K562 (cell line): ENCODE data around the gene GPR27. TPM values are rescaled to one million over a fixed set of nuclear protein-coding genes. Genes with fewer than 3 reads are reported as not detected.

ENCODE experiments used
- ATAC-seq: fragments of 200-7000 bp; cut with Tn5 transposase; 3 replicates; pipeline ENCODE4 v1.9.1; 2020; ENCODE audit warnings: moderate library complexity
- BruUV-seq: library from RNA; stranded (reverse); fragments of 400-500 nt; replicated peaks from 2 replicates; lab custom pipeline; 2021; lab: Mats Ljungman, UMichigan
- CTCF ChIA-PET: fragments of 300-600 bp; formaldehyde crosslinking; extraction: SDS; loops from one replicate; lab custom pipeline; 2021; ENCODE audit warnings: low intra/inter-chr PET ratio; lab: Yijun Ruan, JAX
- POLR2A ChIA-PET: fragments of 300-600, 350-650 bp; sonication (Branson Sonifier 250); formaldehyde crosslinking; extraction: SDS; loops from one replicate; lab custom pipeline; 2021; ENCODE audit warnings: antibody characterized with exemption, inconsistent platforms; lab: Yijun Ruan, JAX
- DNase-seq, 4 experiments: peaks; one replicate each; pipeline versions ENCODE4 v3.0.0 to v3.0.0-alpha.2; 2011 to 2018; ENCODE audit warnings: low spot score in 3 of 4, mixed read lengths in 3 of 4; ENCODE audit errors: extremely low read depth in 1 of 4
- FAIRE-seq: peaks from 2 replicates; lab custom pipeline; 2011; peaks lifted over from hg19 to GRCh38; lab: Jason Lieb, UNC
- H2AFZ ChIP-seq: 2 replicates; pipeline ENCODE4 v1.6.0; 2011; ENCODE audit warnings: low read depth, low read length, control low read depth, inconsistent platforms
- H3K27ac ChIP-seq: fragments of 200-600 bp; 3 replicates; pipeline ENCODE4 v1.8.0; 2011; ENCODE audit warnings: low read depth, mild to moderate bottlenecking, control low read depth, inconsistent platforms, low read length, moderate library complexity, mixed read lengths; ENCODE audit errors: extremely low read depth
- H3K27me3 ChIP-seq, 2 experiments: fragments of 300-600 bp in 1 of 2; 2 replicates in 1 of 2; 3 replicates in 1 of 2; pipeline versions ENCODE4 v1.6.0 to v1.8.0; 2011; ENCODE audit warnings: inconsistent platforms in 2 of 2, low read length in 2 of 2, mild to moderate bottlenecking in 1 of 2, mixed read lengths in 1 of 2, moderate library complexity in 1 of 2; ENCODE audit not compliant: control insufficient read depth in 2 of 2, insufficient read depth in 2 of 2
- H3K36me3 ChIP-seq: fragments of 300-600 bp; 3 replicates; pipeline ENCODE4 v1.8.0; 2011; ENCODE audit warnings: mild to moderate bottlenecking, low read length, inconsistent platforms; ENCODE audit not compliant: control insufficient read depth, insufficient read depth
- H3K4me1 ChIP-seq, 2 experiments: fragments of 200-600 bp in 1 of 2; replicated peaks in 1 of 2; 2 replicates in 1 of 2; 3 replicates in 1 of 2; pipeline versions ENCODE4 v1.5.1 to v1.8.0; 2011; ENCODE audit warnings: inconsistent platforms in 2 of 2, low read length in 2 of 2, mild to moderate bottlenecking in 1 of 2, mixed read lengths in 1 of 2, moderate library complexity in 1 of 2; ENCODE audit not compliant: control insufficient read depth in 2 of 2, insufficient read depth in 2 of 2
- H3K4me2 ChIP-seq: 2 replicates; pipeline ENCODE4 v1.6.1; 2011; ENCODE audit warnings: low read length, control low read depth, inconsistent platforms, mixed read lengths; ENCODE audit not compliant: insufficient read depth
- H3K4me3 ChIP-seq: fragments of 200-600 bp; sonication (generic), shearing (Covaris generic); 2 replicates; pipeline ENCODE4 v1.5.1; 2016; ENCODE audit warnings: control low read depth, inconsistent platforms
- H3K79me2 ChIP-seq: fragments of 200-600 bp; 3 replicates; pipeline ENCODE4 v1.8.0; 2011; ENCODE audit warnings: low read length, inconsistent platforms; ENCODE audit not compliant: control insufficient read depth, insufficient read depth
- H3K9ac ChIP-seq, 2 experiments: 2 replicates each; pipeline versions ENCODE4 v1.6.0 to v1.6.1; 2011; ENCODE audit warnings: low read depth in 2 of 2, low read length in 2 of 2, control low read depth in 1 of 2, inconsistent platforms in 1 of 2, mild to moderate bottlenecking in 1 of 2, mixed read lengths in 1 of 2; ENCODE audit not compliant: insufficient read depth in 1 of 2
- H3K9me1 ChIP-seq: one replicate; pipeline ENCODE4 v1.6.0; 2011; ENCODE audit warnings: inconsistent platforms, mild to moderate bottlenecking, low read length, moderate library complexity; ENCODE audit not compliant: control insufficient read depth, insufficient read depth
- H3K9me3 ChIP-seq: replicated peaks from 2 replicates; pipeline ENCODE4 v1.5.1; 2011; ENCODE audit warnings: low read depth, low read length, inconsistent platforms; ENCODE audit not compliant: control insufficient read depth, insufficient read depth
- H4K20me1 ChIP-seq: replicated peaks from 2 replicates; pipeline ENCODE4 v1.6.1; 2011; ENCODE audit warnings: low read length, inconsistent platforms, mixed read lengths; ENCODE audit not compliant: control insufficient read depth, insufficient read depth
- C11orf30 ChIP-seq: fragments of 450-650 bp; IDR thresholded peaks from 2 replicates; pipeline ENCODE4 v1.6.1; 2016; ENCODE audit warnings: low read depth, mild to moderate bottlenecking
- CBX2 ChIP-seq: fragments of 200-600 bp; sonication (generic); IDR thresholded peaks from one replicate; pipeline ENCODE4 v1.6.1; 2012; ENCODE audit warnings: mild to moderate bottlenecking, low read length, inconsistent platforms; ENCODE audit not compliant: insufficient read depth, poor library complexity, severe bottlenecking
- CBX8 ChIP-seq: fragments of 200-600 bp; sonication (generic); IDR thresholded peaks from 2 replicates; pipeline ENCODE4 v1.6.1; 2012; ENCODE audit warnings: borderline replicate concordance, mixed run types, low read depth, mild to moderate bottlenecking, moderate library complexity, mixed read lengths, low read length, control low read depth, inconsistent platforms; ENCODE audit not compliant: poor library complexity, severe bottlenecking; ENCODE audit errors: extremely low read depth
- FOXA1 ChIP-seq: fragments of 450-650 bp; IDR thresholded peaks from 2 replicates; pipeline ENCODE4 v1.6.1; 2016; ENCODE audit warnings: mild to moderate bottlenecking, borderline replicate concordance
- FOXK2 ChIP-seq, 2 experiments: fragments of 450-650 bp; IDR thresholded peaks in 1 of 2; conservative IDR thresholded peaks in 1 of 2; 2 replicates each; pipeline ENCODE4 v1.6.1; 2016; ENCODE audit warnings: low read depth in 2 of 2, mild to moderate bottlenecking in 1 of 2
- GABPB1 ChIP-seq: sonication (generic); formaldehyde crosslinking; IDR thresholded peaks from 2 replicates; pipeline ENCODE4 v1.8.0; 2022; ENCODE audit warnings: mild to moderate bottlenecking, missing genetic modification reagents
- HLTF ChIP-seq: fragments of 450-650 bp; IDR thresholded peaks from 2 replicates; pipeline ENCODE4 v1.6.1; 2016
- MYBL2 ChIP-seq, 2 experiments: fragments of 450-650 bp in 1 of 2; sonication (generic) in 1 of 2; formaldehyde crosslinking in 1 of 2; IDR thresholded peaks; 2 replicates each; pipeline versions ENCODE4 v1.6.1 to v1.8.1; 2017 to 2022; ENCODE audit warnings: borderline replicate concordance in 1 of 2, inconsistent platforms in 1 of 2, low read depth in 1 of 2, mild to moderate bottlenecking in 1 of 2, missing genetic modification reagents in 1 of 2, moderate library complexity in 1 of 2
- RNF2 ChIP-seq: sonication (generic); IDR thresholded peaks from 2 replicates; pipeline ENCODE4 v1.6.1; 2016
- TARDBP ChIP-seq: fragments of 450-650 bp; IDR thresholded peaks from 2 replicates; pipeline ENCODE4 v1.6.1; 2016
- TFAP4 ChIP-seq: sonication (generic); formaldehyde crosslinking; IDR thresholded peaks from 2 replicates; pipeline ENCODE4 v1.8.0; 2022; ENCODE audit warnings: missing genetic modification reagents, mild to moderate bottlenecking, moderate library complexity, borderline replicate concordance
- ZC3H8 ChIP-seq: fragments of 450-650 bp; IDR thresholded peaks from 2 replicates; pipeline ENCODE4 v1.6.1; 2017
- ZNF253 ChIP-seq: fragments of 250-450 bp; sonication (Bioruptor Pico); conservative IDR thresholded peaks from 2 replicates; pipeline ENCODE4 v1.6.1; 2021; ENCODE audit warnings: mild to moderate bottlenecking
- ZNF316 ChIP-seq: fragments of 450-650 bp; IDR thresholded peaks from 2 replicates; pipeline ENCODE4 v1.6.1; 2016
- WGBS: fragments of 100-300 bp; shearing (Covaris generic); methylation state at CpG from one replicate; pipeline ENCODE4 v1.1.6; 2016; ENCODE audit warnings: low coverage, mixed read lengths; ENCODE audit not compliant: insufficient coverage; ENCODE audit errors: missing lambda C conversion rate; 5-methylcytosine and 5-hydroxymethylcytosine counted together
- in situ Hi-C: fragments of 300-500 bp; cut with MboI; formaldehyde crosslinking; loops from 4 replicates; pipeline ENCODE4 v1.15.0; 2018; ENCODE audit warnings: inconsistent platforms, mixed read lengths
- intact Hi-C: fragments of 100-400 bp; cut with micrococcal nuclease; formaldehyde crosslinking; loops from 2 replicates; pipeline ENCODE4 v1.14.2; 2022
- polyA plus RNA-seq, 8 experiments: library from polyadenylated mRNA; depleted of rRNA in 4 of 8; stranded (reverse) in 5 of 8; unstranded in 3 of 8; fragments of >200 nt; fragmentation: Nextera tagmentation in 2 of 8; fragmentation: Illumina TruSeq in 1 of 8; extraction: Ambion mirVana in 2 of 8; extraction: Trizol in 1 of 8; gene quantifications; 2 replicates each; pipeline versions ENCODE4 v1.2.1 to v1.2.3, GENCODE V29; 2011 to 2014; ENCODE audit warnings: inconsistent platforms in 1 of 8, missing spikeins in 1 of 8
- total RNA-seq, 7 experiments: library from RNA; depleted of rRNA in 6 of 7; stranded (reverse); fragments of >200 nt in 6 of 7; fragmentation: Illumina TruSeq in 2 of 7; extraction: Trizol in 2 of 7; gene quantifications; 2 replicates each; pipeline versions ENCODE4 v1.2.1 to v1.2.3, GENCODE V29; 2011 to 2021; ENCODE audit warnings: low replicate concordance in 1 of 7

Gene GPR27
- total and polyA plus RNA-seq, 9 of the 15 experiments (the other 6 are each of a cell fraction or from before 2014, with no cell fraction given): not detected

DNA sequence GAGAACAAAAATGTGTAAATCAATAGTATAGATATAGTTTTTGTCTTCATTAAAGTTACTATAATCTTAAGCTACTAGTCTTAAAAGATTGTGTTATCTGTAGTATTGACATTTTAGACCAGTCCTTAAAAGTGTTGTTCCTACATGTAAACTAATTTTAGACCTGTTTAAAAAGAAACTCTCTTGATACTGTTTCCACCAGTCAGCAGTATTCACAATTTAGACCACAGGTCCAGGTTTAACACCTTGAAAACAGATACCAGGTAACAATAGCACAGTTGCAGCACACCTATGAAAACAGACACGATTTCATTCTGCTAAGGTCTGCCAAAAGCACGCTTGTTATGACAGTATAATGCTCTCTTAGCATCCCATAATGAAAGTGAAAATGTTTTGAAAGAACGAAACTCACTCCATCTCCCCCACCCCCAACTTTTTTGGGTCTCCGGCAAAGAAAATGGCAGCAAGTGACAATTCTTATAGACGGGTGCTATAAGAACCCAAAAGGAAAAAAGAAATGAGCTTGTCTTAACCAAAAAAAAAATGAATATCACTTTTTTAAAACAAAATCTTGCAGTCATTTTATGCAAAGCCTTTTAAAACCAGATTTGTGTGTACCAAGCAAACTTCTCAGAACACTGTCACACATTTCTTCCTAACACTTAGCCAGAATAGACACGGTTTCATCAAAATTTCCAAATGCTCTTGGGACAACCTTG is 30.0 kb upstream of the GPR27 start:
- POLR2A ChIA-PET: no interaction called here
- CTCF ChIA-PET: no interaction called here

GRCh38 chr3:71724171-71724453 is 29.5 kb upstream of the GPR27 start:
- CTCF ChIA-PET: no interaction called here
- TF ChIP-seq CBX2 (peak; percentile 84), CBX8 (peak; percentile 89), GABPB1 (no peak), ZC3H8 (no peak), FOXK2 (conservative IDR thresholded peaks at IDR 0.05 in 1 of 2, IDR thresholded peaks at IDR 0.05 in 1 of 2; ENCODE audit: low read depth in 2 of 2) (no peak), TFAP4 (no peak), HLTF (no peak), FOXA1 (no peak), MYBL2 (IDR thresholded peaks at IDR 0.05; ENCODE audit: low read depth) (no peak), MYBL2 (CRISPR knock-in tag; IDR thresholded peaks at IDR 0.05; ENCODE audit: borderline replicate concordance) (no peak), TARDBP (no peak)

More for the DNA sequence above, 30.0 kb upstream of the GPR27 start:
- TF ChIP-seq RNF2 (peak; percentile 45; the same call in 1 of the 2 replicates), ZNF253 (CRISPR knock-in tag) (no peak), ZNF316 (peak; percentile 51), C11orf30 (peak; percentile 12; the same call in 1 of the 2 replicates), CBX8 (peak; percentile 98)
- Histone ChIP-seq H3K9me1 (no peaks in the 10 kb centered on the region), H3K27me3 (peaks cover 12 to 28% of the 10 kb centered on the region in 2 experiments), H3K9me3 (no peaks in the 10 kb centered on the region), H3K36me3 (no peaks in the 10 kb centered on the region), H3K27ac (no peak overlapping the region), H3K4me3 (no peak overlapping the region), H2AFZ (no peak overlapping the region), H3K79me2 (no peaks in the 10 kb centered on the region), H3K4me1 (peaks cover 0 to 11% of the 10 kb centered on the region in 2 experiments; a peak in 3 of 5 replicates), H3K9ac (no peak overlapping the region), H3K4me2 (no peak overlapping the region), H4K20me1 (no peaks in the 10 kb centered on the region)
- no TSS peak for BruUV-seq
- in situ Hi-C loops (loop anchor here (25.0 kb wide), 1 partner anchor 1364 kb away; no protein-coding TSS in a partner anchor), intact Hi-C loops (no loop called here)
- ATAC-seq (no peak), DNase-seq (no peak), FAIRE-seq (no peak)
- 12% methylated on average over 6 of the region's 6 CpGs for WGBS

More at GRCh38 chr3:71724171-71724453, 29.5 kb upstream of the GPR27 start:
- Histone ChIP-seq H3K4me1 (peaks cover 0 to 11% of the 10 kb centered on the region in 2 experiments; a peak in 3 of 5 replicates), H3K9me3 (no peaks in the 10 kb centered on the region), H3K9me1 (no peaks in the 10 kb centered on the region), H4K20me1 (no peaks in the 10 kb centered on the region), H3K9ac (no peak overlapping the region), H3K27me3 (peaks cover 12 to 28% of the 10 kb centered on the region in 2 experiments), H3K4me2 (peak overlapping the region; percentile 87; the same call in 1 of the 2 replicates), H2AFZ (no peak overlapping the region), H3K36me3 (no peaks in the 10 kb centered on the region), H3K79me2 (no peaks in the 10 kb centered on the region), H3K27ac (no peak overlapping the region), H3K4me3 (no peak overlapping the region)
- intact Hi-C loops (no loop called here), in situ Hi-C loops (loop anchor here (25.0 kb wide), 1 partner anchor 1363 kb away; no protein-coding TSS in a partner anchor)
- BruUV-seq: TSS peak; percentile 64
- ATAC-seq (no peak), DNase-seq (no peak), FAIRE-seq (no peak)
- POLR2A ChIA-PET: interaction anchor here (1.2 kb wide), 1 partner anchor 25 kb away, joined by 3 read pairs; no protein-coding TSS in a partner anchor
